Measurements from ENCODE around the gene HLA-A.

GRCh38 chr6:29955783-29956182 lies 13.5 kb downstream of the HLA-A start:
- TF ChIP-seq CTCF (IDR thresholded peaks at IDR 0.05) = no peak
- no peak for TF ChIP-seq POLR2A (IDR thresholded peaks at IDR 0.05)
